Fibroblast of villous mesenchyme (primary cell): ENCODE results near the gene REEP5. TPM values are rescaled to one million over a fixed set of nuclear protein-coding genes. Genes with fewer than 3 reads are reported as not detected.
"Not testable (repeated sequence)": the region's sequence is repeated elsewhere in the genome, so short reads cannot be mapped to it uniquely, and the experiment has no call there.

Source experiments
- DNase-seq: peaks from one replicate; pipeline ENCODE4 v3.0.0-alpha.2; 2010; ENCODE audit warnings: low read depth
- H3K4me3 ChIP-seq: 2 replicates; pipeline ENCODE4 v1.5.1; 2011; ENCODE audit warnings: low read depth, mild to moderate bottlenecking, low read length
- total RNA-seq: library from RNA; depleted of rRNA; stranded (reverse); fragments of >200 nt; gene quantifications from 2 replicates; pipeline ENCODE4 v1.2.3, GENCODE V29; 2012
- TF ChIP-seq, protein P1 (sequence below): IDR thresholded peaks from 2 replicates; pipeline ENCODE4 v1.5.1; 2012; ENCODE audit warnings: low read depth, mild to moderate bottlenecking, low read length; ENCODE audit not compliant: insufficient read depth

Gene REEP5
- total RNA-seq, 1 donor = 48.8 TPM

DNA sequence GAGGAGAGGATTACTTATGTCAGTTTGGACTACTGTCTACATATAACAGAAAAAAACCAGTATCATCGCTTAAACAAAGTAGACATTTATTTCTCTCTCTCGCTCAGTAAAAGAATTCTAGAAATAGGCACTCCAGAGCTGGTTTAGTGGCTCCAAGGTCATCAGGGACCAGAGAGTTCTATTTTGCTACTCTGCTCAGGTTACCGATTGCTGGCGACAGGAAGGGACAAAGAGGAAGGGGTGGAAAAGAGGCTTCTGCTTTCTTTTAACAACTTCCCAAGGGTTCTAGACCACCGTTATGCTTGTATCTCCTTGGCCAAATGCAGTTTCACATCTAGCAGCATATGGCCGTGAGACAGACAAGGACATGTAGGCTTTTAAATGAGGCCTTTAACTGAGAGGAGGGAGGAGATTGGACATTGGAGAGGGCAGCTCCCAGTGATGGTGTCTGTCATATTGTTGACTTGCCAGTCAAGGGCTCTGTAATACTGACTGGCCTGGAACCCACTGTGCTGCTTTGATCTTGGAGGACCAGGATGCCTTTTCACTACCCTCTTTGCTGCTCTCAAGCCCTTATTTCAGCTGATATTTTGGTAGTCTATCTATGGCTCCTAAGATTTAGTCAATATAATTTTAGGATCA, 39.0 kb upstream of the REEP5 start:
- DNase-seq = no peak
- H3K4me3 ChIP-seq = no peak overlapping the region
- TF ChIP-seq, protein P1, sequence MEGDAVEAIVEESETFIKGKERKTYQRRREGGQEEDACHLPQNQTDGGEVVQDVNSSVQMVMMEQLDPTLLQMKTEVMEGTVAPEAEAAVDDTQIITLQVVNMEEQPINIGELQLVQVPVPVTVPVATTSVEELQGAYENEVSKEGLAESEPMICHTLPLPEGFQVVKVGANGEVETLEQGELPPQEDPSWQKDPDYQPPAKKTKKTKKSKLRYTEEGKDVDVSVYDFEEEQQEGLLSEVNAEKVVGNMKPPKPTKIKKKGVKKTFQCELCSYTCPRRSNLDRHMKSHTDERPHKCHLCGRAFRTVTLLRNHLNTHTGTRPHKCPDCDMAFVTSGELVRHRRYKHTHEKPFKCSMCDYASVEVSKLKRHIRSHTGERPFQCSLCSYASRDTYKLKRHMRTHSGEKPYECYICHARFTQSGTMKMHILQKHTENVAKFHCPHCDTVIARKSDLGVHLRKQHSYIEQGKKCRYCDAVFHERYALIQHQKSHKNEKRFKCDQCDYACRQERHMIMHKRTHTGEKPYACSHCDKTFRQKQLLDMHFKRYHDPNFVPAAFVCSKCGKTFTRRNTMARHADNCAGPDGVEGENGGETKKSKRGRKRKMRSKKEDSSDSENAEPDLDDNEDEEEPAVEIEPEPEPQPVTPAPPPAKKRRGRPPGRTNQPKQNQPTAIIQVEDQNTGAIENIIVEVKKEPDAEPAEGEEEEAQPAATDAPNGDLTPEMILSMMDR = no peak

DNA sequence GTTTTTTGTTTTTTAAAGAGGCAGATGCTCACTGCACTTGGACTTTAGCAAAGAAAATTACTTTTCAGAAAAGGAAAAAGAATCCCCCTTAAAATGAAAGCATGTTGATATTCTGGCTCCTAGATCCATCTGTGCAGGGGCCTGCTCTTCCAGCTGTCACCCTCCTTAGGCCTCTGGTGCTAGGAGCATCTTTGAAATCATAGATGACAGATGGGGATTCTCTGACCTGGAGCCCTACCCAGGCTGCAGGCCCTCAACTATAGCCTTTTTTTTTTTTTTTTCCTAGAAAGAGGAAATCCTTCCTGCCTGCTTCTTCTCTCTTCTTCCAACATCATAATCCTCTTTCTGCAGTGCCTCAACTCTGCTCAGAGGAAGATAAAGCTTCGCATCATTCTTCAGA, 38.3 kb upstream of the REEP5 start:
- no peak overlapping the region for H3K4me3 ChIP-seq
- TF ChIP-seq, protein P1 = no peak
- no peak for DNase-seq

DNA sequence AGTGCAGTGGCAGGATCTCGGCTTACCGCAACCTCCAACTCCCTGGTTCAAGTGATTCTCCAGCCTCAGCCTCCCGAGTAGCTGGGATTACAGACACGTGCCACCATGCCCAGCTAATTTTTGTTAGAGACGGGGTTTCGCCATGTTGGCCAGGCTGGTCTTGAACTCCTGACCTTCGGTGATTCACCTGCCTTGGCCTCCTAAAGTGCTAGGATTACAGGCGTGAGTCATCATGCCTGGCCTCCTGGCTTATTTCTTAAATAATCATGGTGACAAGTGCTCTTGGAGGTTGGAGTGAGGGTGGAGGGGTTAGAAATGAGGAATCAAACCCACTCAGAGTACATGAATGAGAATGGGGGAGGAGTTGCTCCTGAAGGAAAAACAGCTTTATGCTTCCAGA, 37.8 kb upstream of the REEP5 start:
- H3K4me3 ChIP-seq = not testable (repeated sequence)
- peak; percentile 73 for DNase-seq

DNA sequence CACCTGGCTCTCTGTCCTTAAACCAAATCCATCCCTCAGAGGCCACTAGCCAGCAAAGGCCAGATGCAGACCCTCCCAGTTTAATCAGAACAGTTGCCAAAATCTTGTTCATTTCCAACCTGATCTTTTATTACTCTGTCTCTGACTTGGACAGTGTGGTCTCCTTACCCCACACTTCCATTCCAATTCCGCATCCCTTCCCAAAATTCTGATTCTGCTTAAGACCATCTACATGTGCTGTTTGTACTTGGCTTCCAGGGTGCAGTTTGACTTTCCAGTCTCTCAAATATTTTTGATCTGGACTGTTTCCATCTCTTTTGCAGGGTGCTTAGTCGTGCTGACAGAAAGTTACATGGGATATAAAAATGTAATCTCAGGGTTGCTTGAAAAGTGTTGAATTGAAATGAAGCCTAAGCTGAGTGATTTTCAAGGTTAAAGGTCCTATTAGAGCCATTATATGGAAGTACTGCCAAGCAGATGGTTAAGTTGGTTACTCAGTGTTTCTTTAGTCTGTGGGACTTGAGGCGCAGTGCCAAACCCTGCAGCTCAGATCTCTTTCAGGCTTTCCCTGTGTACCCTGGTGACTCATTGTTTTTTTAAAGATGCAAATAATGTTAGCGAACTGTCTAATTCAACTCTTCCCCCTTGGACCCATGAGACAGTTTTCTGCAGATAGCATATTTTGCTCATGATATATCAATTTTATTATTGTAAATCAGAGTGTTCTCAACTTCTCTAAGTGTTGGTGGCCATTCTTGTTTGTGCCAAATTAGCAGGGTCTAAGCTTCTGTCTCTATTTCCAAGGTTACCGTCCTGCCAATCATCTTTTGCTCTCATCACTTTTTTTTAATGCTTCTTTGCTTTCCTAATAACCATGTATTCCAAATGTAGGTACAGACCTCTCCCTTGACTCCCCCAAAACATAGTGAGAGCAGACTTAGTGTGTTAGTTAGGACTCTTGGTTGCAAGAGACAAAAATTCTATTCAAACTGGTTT, 36.4 kb upstream of the REEP5 start:
- TF ChIP-seq, protein P1 = no peak
- no peak overlapping the region for H3K4me3 ChIP-seq
- DNase-seq = peak; percentile 91

DNA sequence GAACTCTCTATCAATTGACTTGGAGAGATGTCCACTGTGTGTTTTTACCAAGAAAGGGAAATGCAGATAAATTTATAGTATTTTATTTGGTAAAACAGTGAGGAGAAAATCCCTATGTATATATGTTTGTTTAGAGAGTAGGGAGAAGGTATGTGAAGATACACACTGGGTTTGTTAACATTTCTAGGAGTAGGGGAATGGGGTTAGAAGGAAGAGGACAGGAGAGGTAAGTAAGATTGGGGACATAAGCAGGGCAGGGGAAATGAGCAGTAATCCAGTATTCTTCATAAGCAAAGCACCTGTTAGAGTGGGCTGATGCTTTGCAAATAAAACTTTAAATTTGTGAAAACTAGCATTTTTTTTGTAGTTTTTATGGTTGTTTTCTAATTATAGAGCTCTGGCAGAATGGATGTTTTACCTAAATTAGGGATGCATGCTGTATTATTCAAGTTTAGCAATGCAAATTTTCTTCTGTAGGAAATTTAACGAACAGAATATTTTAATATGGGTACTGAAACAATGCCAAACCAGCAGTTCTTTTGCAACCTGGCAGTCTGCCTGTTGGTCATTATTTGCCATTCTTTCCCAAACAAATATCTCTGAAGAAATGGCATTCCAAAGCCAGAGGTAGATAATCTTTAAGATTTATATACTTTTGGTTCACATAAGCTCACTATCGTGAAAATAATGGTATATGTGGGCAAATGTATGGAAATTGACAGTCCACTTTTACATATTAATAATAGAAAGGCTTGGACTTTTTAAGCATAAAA, 35.2 kb upstream of the REEP5 start:
- no peak for DNase-seq
- H3K4me3 ChIP-seq = no peak overlapping the region

DNA sequence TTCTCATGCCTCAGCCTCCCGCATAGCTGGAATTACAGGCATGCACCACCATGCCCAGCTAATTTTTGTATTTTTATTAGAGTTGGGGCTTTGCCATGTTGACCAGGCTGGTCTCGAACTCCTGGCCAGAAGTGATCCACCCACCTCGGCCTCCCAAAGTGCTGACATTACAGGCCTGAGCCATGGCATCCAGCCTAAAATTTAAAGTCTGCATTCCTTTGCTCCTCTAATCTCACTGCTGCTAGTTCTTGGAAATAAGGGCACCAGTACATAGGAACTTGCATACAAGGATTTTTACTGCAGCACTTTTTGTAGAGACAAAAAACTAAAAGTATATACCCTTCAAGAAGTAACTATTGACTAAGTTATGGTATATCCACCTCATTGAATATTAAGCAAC, 34.6 kb upstream of the REEP5 start:
- TF ChIP-seq, protein P1 = no peak
- DNase-seq = no peak
- H3K4me3 ChIP-seq = no peak overlapping the region

More for the DNA sequence above, 35.2 kb upstream of the REEP5 start:
- TF ChIP-seq, protein P1 = no peak

DNA sequence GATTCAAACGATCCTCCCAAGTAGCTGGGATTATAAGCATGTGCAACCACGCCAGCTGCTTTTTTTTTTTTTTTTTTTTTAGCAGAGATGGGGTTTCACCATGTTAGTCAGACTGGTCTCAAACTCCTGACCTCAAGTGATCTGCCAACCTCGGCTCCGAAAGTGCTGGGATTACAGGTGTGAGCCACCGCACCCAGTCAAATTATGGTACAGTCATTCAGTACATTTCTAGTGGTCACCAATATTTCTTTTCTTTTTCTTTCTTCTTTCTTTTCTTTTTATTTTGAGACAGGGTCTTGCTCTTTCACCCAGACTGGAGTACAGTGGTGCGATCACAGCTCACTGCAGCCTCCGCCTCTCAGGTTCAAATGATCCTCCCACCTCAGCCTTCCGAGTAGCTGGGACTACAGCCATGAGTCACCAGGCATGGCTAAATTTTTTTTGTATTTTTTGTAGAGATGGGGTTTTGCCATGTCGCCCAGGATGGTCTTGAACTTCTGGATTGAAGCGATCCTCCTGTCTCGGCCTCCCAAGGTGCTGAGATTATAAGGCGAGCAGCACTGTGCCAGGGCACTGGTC, 29.2 kb upstream of the REEP5 start:
- TF ChIP-seq, protein P1 = no peak
- DNase-seq = no peak
- H3K4me3 ChIP-seq = no peak overlapping the region
